Measurements from ENCODE around the gene DYNLRB2.

DNA sequence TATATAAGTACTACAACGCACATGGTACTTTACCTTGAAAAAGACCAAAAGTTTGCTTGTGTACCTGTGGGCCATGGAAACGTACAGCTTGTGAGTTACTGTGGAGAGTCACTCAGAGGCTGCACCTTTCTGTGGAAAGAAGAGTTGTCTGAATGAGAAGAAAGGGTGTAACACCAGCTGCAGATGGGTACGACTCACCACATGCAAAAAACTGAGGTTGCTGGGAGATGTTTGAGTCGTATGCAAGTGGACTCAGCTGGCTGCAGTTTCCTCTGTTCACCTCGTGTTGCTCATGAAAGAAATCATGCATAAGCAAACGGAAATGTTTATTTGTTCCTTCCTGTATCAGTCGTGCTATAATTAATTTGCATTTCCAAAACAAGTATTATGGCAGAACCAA, 22.4 kb upstream of the DYNLRB2 start:
- no peak for TF ChIP-seq POLR2AphosphoS5 (IDR thresholded peaks at IDR 0.05; ENCODE audit: low read depth, low read length)
- no peak for TF ChIP-seq POLR2A (IDR thresholded peaks at IDR 0.05; ENCODE audit: low read depth, low read length)
